Measurements from ENCODE around the gene PDE9A.

DNA sequence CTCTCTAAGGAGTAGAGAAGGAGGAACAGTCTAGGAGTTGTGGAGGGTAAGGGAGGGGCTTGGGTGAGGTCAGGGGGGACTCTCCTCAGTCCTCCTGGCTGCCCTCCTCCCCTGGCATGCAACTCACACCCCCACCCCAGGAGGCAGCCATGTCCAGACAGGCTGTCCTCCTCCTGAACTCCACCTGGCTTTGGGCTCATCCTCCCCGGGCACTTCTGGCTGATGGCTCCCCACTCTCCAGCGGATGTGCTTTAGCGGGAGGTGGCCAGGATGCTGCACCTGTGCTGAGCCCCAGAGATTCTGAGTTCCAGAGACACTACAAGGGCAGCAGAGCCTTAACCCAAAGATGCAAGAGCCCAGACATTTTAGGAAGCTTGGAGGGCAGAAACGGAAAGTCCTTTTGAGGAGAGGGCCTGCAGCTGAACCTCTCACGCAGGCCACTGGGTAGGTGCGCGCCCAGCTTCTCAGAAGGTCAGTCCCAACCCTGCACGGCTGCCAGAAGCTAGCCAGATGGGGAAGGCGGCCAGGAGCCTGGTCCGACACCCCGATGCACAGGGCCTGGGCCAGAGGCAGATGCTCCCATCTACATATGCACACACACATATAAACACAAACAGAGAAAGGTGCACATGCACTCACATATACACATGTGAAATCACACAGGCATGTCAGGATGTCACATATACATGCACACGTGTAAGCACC lies 83.4 kb downstream of the PDE9A start:
- TF ChIP-seq CTCF (IDR thresholded peaks at IDR 0.05), result no peak
- no peak for TF ChIP-seq POLR2A (IDR thresholded peaks at IDR 0.05)
- no peak for TF ChIP-seq EP300 (IDR thresholded peaks at IDR 0.05)
